ENCODE data around the gene MYEOV.

MYEOV gene

DNA sequence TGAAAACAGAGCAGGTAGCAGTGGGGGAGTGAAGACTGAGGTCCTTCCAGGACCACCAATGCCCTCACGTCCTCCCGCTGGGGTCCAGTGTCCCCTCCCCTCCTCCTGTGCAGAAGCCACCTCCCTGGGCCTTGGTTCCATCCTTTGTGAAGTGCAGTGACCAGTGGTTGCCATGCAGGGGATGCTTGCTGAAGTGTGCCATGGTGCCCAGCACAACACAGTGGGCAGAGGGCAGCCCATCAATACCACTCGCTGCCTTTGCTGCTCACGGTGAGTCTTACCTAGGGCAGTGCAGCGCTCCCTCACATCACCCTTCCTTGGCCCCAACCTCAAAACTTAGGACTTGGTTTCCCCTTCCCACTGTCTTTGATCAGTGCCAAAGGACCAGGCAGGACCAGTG, 12.9 kb downstream of the MYEOV start:
- TF ChIP-seq CTCF (conservative IDR thresholded peaks at IDR 0.05; ENCODE audit: low read depth, low read length): no peak
- DNase-seq (ENCODE audit: low read depth): no peak
- H3K4me3 ChIP-seq (ENCODE audit: low read depth, low read length): no peak overlapping the region

GRCh38 chr11:69307421-69307820, 13.5 kb downstream of the MYEOV start:
- no peak for TF ChIP-seq CTCF (conservative IDR thresholded peaks at IDR 0.05; ENCODE audit: low read depth, low read length)
- no peak for DNase-seq (ENCODE audit: low read depth)
- no peak overlapping the region for H3K4me3 ChIP-seq (ENCODE audit: low read depth, low read length)

DNA sequence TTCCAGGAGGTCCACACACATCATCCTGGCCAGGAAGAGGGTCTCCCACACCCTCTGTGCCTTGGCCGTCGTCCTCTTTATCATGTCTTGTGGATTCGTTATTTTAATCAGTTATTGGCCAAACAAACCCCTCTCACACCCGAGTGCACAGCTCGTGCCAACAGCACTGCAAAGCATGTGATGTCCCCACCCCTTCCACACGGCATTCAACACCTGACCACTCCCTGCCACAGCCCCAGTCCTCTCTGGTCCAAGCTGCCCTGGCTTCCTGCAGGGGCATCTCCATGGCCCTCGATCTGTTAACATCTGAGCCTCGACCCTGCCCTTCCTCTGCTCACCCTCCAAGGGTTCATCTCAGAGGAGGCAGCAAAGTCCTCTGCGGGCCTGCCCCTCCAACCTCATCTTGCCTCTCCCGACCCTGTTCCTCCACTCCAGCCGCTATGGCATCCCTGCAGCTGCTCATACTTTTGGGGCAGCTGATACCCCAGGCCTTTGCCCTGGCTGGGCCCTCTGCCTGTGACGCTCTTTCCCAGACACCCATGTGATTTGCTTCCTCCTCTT, 14.0 kb downstream of the MYEOV start:
- H3K4me3 ChIP-seq (ENCODE audit: low read depth, low read length): no peak overlapping the region
- no peak for DNase-seq (ENCODE audit: low read depth)
- TF ChIP-seq CTCF (conservative IDR thresholded peaks at IDR 0.05; ENCODE audit: low read depth, low read length): no peak

DNA sequence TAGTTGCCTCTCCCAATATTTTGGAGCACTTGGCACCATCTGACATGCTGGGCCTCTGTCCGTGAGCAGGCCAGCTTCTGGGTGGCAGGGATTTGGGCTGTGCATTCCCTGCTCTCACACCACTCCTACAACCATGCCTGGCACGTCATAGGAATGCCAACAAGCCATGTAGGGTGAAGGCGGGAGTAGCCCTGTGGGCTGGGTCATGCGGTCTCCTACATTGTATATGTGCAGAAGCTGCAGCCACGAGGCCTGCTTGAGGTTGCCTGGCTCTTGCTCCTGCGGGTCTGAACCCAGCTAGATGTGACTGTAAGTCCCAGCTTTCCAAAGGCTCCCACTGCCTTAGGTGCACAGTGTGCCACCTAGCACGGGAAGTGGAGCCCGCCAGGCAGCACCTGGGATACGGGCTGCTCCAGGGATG, 14.5 kb downstream of the MYEOV start:
- TF ChIP-seq CTCF (conservative IDR thresholded peaks at IDR 0.05; ENCODE audit: low read depth, low read length): no peak
- DNase-seq (ENCODE audit: low read depth): no peak
- no peak overlapping the region for H3K4me3 ChIP-seq (ENCODE audit: low read depth, low read length)

- no peak for TF ChIP-seq CTCF (conservative IDR thresholded peaks at IDR 0.05; ENCODE audit: low read depth, low read length)
- H3K4me3 ChIP-seq (ENCODE audit: low read depth, low read length): no peak overlapping the region
- DNase-seq (ENCODE audit: low read depth): no peak
These were observed 15.1 kb downstream of the MYEOV start for GRCh38 chr11:69308936-69309615.

GRCh38 chr11:69309631-69310280, 15.8 kb downstream of the MYEOV start:
- DNase-seq (ENCODE audit: low read depth): no peak
- no peak for TF ChIP-seq CTCF (conservative IDR thresholded peaks at IDR 0.05; ENCODE audit: low read depth, low read length)
- H3K4me3 ChIP-seq (ENCODE audit: low read depth, low read length): no peak overlapping the region
